Fibroblast of lung (primary cell): ENCODE data around the gene IGFL2.

Experiments used
- CTCF ChIP-seq, 2 donors: IDR thresholded peaks in 1 of 2; conservative IDR thresholded peaks in 1 of 2; 1 replicate in 1 of 2; 2 replicates in 1 of 2; pipeline ENCODE4 v1.5.1; 2011 to 2012; ENCODE audit warnings: low read length in 2 of 2, control low read depth in 1 of 2, inconsistent platforms in 1 of 2, low read depth in 1 of 2, mild to moderate bottlenecking in 1 of 2
- EZH2 ChIP-seq: IDR thresholded peaks from 2 replicates; pipeline ENCODE4 v1.5.1; 2012; ENCODE audit warnings: low read length, control low read depth, mild to moderate bottlenecking; ENCODE audit errors: missing control alignments

- no peak for TF ChIP-seq CTCF (conservative IDR thresholded peaks at IDR 0.05 in 1 of 2, IDR thresholded peaks at IDR 0.05 in 1 of 2; ENCODE audit: low read depth in 1 of 2, low read length in 2 of 2)
- TF ChIP-seq EZH2: no peak
These were observed 43.9 kb downstream of the IGFL2 start for GRCh38 chr19:46191972-46192371.
